Smooth muscle cell (in vitro differentiated cells): ENCODE results near the gene POLA1. TPM values are rescaled to one million over a fixed set of nuclear protein-coding genes. Genes with fewer than 3 reads are reported as not detected.

Experiments
- DNase-seq: peaks from one replicate; lab custom pipeline; 2025; ENCODE audit not compliant: unreplicated experiment; lab: John Stamatoyannopoulos, UW
- H2AFZ ChIP-seq: fragments of 200-600 bp; sonication (generic); 2 replicates; pipeline ENCODE4 v1.6.0; 2016; ENCODE audit warnings: antibody characterized with exemption, low read depth, mild to moderate bottlenecking
- H3F3A ChIP-seq: fragments of 200-600 bp; sonication (generic); 2 replicates; pipeline ENCODE4 v1.6.0; 2017; ENCODE audit warnings: antibody characterized with exemption, low read depth
- H3K27ac ChIP-seq: fragments of 200-600 bp; sonication (generic); 2 replicates; pipeline ENCODE4 v1.5.1; 2016; ENCODE audit warnings: low read depth, mild to moderate bottlenecking
- H3K27me3 ChIP-seq: fragments of 200-600 bp; sonication (generic); 2 replicates; pipeline ENCODE4 v1.6.1; 2016; ENCODE audit warnings: low read depth, mild to moderate bottlenecking
- H3K36me3 ChIP-seq: fragments of 200-600 bp; sonication (generic); 2 replicates; pipeline ENCODE4 v1.5.1; 2016; ENCODE audit warnings: low read depth
- H3K4me1 ChIP-seq: fragments of 200-600 bp; sonication (generic); 2 replicates; pipeline ENCODE4 v1.5.1; 2016; ENCODE audit warnings: low read depth
- H3K4me2 ChIP-seq: fragments of 200-600 bp; sonication (generic); 2 replicates; pipeline ENCODE4 v1.6.0; 2016; ENCODE audit warnings: mild to moderate bottlenecking
- H3K4me3 ChIP-seq: fragments of 200-600 bp; sonication (generic); 2 replicates; pipeline ENCODE4 v1.5.1; 2016; ENCODE audit warnings: mild to moderate bottlenecking
- H3K79me2 ChIP-seq: fragments of 200-600 bp; sonication (generic); 2 replicates; pipeline ENCODE4 v1.6.0; 2016; ENCODE audit warnings: low read depth, mild to moderate bottlenecking
- H3K9ac ChIP-seq: fragments of 200-600 bp; sonication (generic); 2 replicates; pipeline ENCODE4 v1.6.0; 2016; ENCODE audit warnings: low read depth
- H3K9me3 ChIP-seq: fragments of 200-600 bp; sonication (generic); replicated peaks from 2 replicates; pipeline ENCODE4 v1.5.1; 2016; ENCODE audit warnings: low read depth
- H4K20me1 ChIP-seq: fragments of 200-600 bp; sonication (generic); 2 replicates; pipeline ENCODE4 v1.6.0; 2016; ENCODE audit warnings: low read depth
- CTCF ChIP-seq: fragments of 200-600 bp; sonication (generic); IDR thresholded peaks from 2 replicates; pipeline ENCODE4 v1.5.1; 2017; ENCODE audit warnings: borderline replicate concordance, mild to moderate bottlenecking, antibody characterized with exemption; ENCODE audit not compliant: insufficient read depth, poor library complexity, severe bottlenecking
- WGBS: methylation state at CpG from one replicate; pipeline ENCODE4 v1.1.7; 2016; ENCODE audit warnings: low lambda C conversion rate; 5-methylcytosine and 5-hydroxymethylcytosine counted together
- polyA plus RNA-seq: library from polyadenylated mRNA; unstranded; fragments of >200 nt; fragmentation: Nextera tagmentation; extraction: Ambion mirVana; gene quantifications from 2 replicates; pipeline ENCODE4 v1.2.1, GENCODE V29; 2016
- total RNA-seq: library from RNA; depleted of rRNA; stranded (reverse); fragments of >200 nt; gene quantifications from 2 replicates; pipeline ENCODE4 v1.2.3, GENCODE V29; 2014

POLA1 gene
- total and polyA plus RNA-seq, 2 experiments from 2014 or later, result 5.4 to 11.7 TPM

DNA sequence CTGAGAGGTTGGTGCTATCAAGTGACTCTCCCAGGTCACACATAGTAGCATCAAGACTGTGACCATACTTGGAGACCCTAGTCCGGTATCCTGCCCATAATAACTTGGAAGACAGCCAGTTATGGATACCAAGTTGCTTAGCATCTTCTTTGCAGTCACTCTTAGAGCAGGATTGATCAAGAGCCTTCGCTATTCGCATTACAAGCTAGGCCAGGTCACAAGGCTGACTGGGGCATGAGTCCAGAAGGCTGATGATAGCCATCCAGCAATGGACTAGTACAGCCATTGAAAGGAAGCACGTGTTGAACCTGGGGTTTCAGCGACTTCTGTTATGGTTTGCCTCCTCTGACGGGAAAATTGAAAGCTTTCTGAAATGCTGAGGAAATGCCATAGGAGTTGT, 157.6 kb downstream of the POLA1 start:
- Histone ChIP-seq H3K27ac (no peak overlapping the region), H4K20me1 (no peaks in the 10 kb centered on the region), H3K27me3 (no peaks in the 10 kb centered on the region), H3K9ac (no peak overlapping the region), H3K4me3 (no peak overlapping the region), H3K79me2 (no peaks in the 10 kb centered on the region), H2AFZ (no peak overlapping the region), H3K9me3 (no peaks in the 10 kb centered on the region), H3F3A (no peaks in the 10 kb centered on the region), H3K36me3 (no peaks in the 10 kb centered on the region), H3K4me1 (no peaks in the 10 kb centered on the region), H3K4me2 (no peak overlapping the region)
- DNase-seq, result no peak
- no peak for TF ChIP-seq CTCF
- 95% methylated on average over 6 of the region's 6 CpGs for WGBS

DNA sequence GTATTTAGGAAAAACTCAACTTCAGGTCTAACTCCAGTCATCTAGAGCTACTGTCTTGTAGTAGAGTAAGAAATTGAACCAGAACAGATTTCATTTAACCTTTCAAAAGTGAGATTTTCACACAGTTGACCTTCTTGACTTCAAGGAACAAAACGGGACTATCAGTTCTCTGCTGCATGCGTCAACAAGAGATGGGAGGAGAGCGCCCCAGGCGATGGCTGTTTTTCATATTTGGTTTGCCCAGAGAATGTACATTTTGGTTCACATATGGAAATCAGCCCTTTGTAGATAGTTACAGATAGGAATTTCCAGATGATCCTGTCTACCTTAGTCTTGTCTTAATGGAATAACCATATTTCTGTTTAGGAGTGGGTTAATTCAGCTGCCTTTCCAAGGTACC, 158.1 kb downstream of the POLA1 start:
- H3F3A ChIP-seq, result no peaks in the 10 kb centered on the region
- H3K4me1 ChIP-seq, result no peaks in the 10 kb centered on the region
- H2AFZ ChIP-seq, result no peak overlapping the region
- H3K36me3 ChIP-seq, result no peaks in the 10 kb centered on the region
- no peaks in the 10 kb centered on the region for H3K79me2 ChIP-seq
- no peaks in the 10 kb centered on the region for H3K27me3 ChIP-seq
- TF ChIP-seq CTCF, result no peak
- WGBS, result 89% methylated on average over 4 of the region's 4 CpGs
- no peaks in the 10 kb centered on the region for H4K20me1 ChIP-seq
- H3K4me2 ChIP-seq, result no peak overlapping the region
- DNase-seq, result no peak
- H3K9me3 ChIP-seq, result no peaks in the 10 kb centered on the region
- no peak overlapping the region for H3K4me3 ChIP-seq
- no peak overlapping the region for H3K9ac ChIP-seq
- H3K27ac ChIP-seq, result no peak overlapping the region

- H3F3A ChIP-seq, result no peaks in the 10 kb centered on the region
- no peaks in the 10 kb centered on the region for H3K27me3 ChIP-seq
- H2AFZ ChIP-seq, result no peak overlapping the region
- H3K4me1 ChIP-seq, result peaks cover 6% of the 10 kb centered on the region
- no peaks in the 10 kb centered on the region for H3K9me3 ChIP-seq
- no peak for TF ChIP-seq CTCF
- no peak for DNase-seq
- H3K4me2 ChIP-seq, result no peak overlapping the region
- no peak overlapping the region for H3K9ac ChIP-seq
- 94% methylated on average over 4 of the region's 4 CpGs for WGBS
- no peak overlapping the region for H3K4me3 ChIP-seq
- H3K36me3 ChIP-seq, result no peaks in the 10 kb centered on the region
- no peaks in the 10 kb centered on the region for H4K20me1 ChIP-seq
- H3K79me2 ChIP-seq, result no peaks in the 10 kb centered on the region
- H3K27ac ChIP-seq, result no peak overlapping the region
Observed at GRCh38 chrX:24858004-24858746, 164.5 kb downstream of the POLA1 start.

DNA sequence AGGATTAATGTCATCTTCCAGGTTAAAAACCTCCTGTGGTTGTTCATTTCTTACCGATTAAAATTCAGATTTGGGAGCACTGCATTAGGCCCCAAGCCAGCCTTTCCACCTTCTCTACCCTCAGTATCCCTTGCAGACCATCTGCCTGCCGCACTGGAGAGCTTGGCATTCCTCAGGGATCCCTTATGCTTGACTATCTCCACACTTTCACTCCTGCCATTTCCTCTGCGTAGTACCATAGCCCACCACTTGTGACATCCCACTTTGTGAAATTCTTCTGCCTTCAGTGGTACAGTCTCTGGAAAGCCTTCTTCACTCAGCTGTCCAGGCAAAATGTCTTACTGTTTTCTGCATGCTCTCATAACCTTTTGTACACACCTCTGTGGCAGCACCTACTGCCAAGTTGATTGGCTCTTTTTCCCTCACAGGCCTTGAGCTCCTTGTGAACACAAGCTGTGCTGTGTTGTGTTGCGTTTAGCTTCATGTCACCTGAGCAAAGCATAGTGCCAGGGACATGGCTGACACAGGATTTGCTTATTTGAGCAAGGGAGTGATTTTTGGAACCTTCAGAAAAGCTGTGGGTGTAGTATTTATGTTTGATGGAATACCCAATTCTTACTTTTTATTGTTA, 165.6 kb downstream of the POLA1 start:
- no peak for DNase-seq
- WGBS, result 95% methylated on average over 4 of the region's 4 CpGs
- H3K9ac ChIP-seq, result no peak overlapping the region
- no peak overlapping the region for H2AFZ ChIP-seq
- H3K4me2 ChIP-seq, result no peak overlapping the region
- H3K27me3 ChIP-seq, result no peaks in the 10 kb centered on the region
- no peaks in the 10 kb centered on the region for H4K20me1 ChIP-seq
- no peaks in the 10 kb centered on the region for H3K9me3 ChIP-seq
- no peak overlapping the region for H3K27ac ChIP-seq
- H3F3A ChIP-seq, result no peaks in the 10 kb centered on the region
- H3K4me1 ChIP-seq, result peaks cover 6% of the 10 kb centered on the region
- H3K36me3 ChIP-seq, result no peaks in the 10 kb centered on the region
- H3K79me2 ChIP-seq, result no peaks in the 10 kb centered on the region
- no peak overlapping the region for H3K4me3 ChIP-seq
- no peak for TF ChIP-seq CTCF
